Measurements from ENCODE around the gene PANK3. TPM values are rescaled to one million over a fixed set of nuclear protein-coding genes. Genes with fewer than 3 reads are reported as not detected.

PANK3 gene
- total RNA-seq, 1 experiment from 2014 or later = 82.6 TPM

- peaks cover 5% of the 10 kb centered on the region for H3K4me1 ChIP-seq (ENCODE audit: insufficient read depth, low read length)
- no peak overlapping the region for H3K56ac ChIP-seq (ENCODE audit: insufficient read length, low read depth, low read length)
- no peak overlapping the region for H3K9ac ChIP-seq (ENCODE audit: extremely low read depth, insufficient read length, low read length)
- no peak overlapping the region for H2BK12ac ChIP-seq (ENCODE audit: insufficient read length, low read depth, low read length)
- no peak overlapping the region for H2BK15ac ChIP-seq (ENCODE audit: low read depth, low read length)
- H3K9me3 Mint-ChIP-seq = peaks cover 3 to 8% of the 10 kb centered on the region in 2 experiments; a peak in 2 of 5 replicates
- H3K79me2 ChIP-seq (ENCODE audit: insufficient read depth, low read length) = no peaks in the 10 kb centered on the region
- H3K27me3 Mint-ChIP-seq (ENCODE audit: low read depth) = peaks cover 34% of the 10 kb centered on the region
- H4K5ac ChIP-seq (ENCODE audit: insufficient read length, low read depth, low read length) = no peak overlapping the region
- no peak overlapping the region for H3K4me3 Mint-ChIP-seq
- no CpG with 5 or more reads among the region's 6 CpGs for WGBS (ENCODE audit: extremely low coverage, insufficient read length, low lambda C conversion rate)
- H3T11ph ChIP-seq (ENCODE audit: low read length) = no peak overlapping the region
- peaks cover 0 to 7% (median 2%) of the 10 kb centered on the region in 3 experiments; a peak in 2 of 7 replicates for H3K36me3 Mint-ChIP-seq (ENCODE audit: insufficient read depth in 1 of 3, low read depth in 3 of 3)
- no peak overlapping the region for H4K8ac ChIP-seq (replicated peaks; ENCODE audit: insufficient read length, low read depth, low read length)
- no peak overlapping the region for H3K23ac ChIP-seq (ENCODE audit: insufficient read length, low read depth, low read length)
- H3K23me2 ChIP-seq (ENCODE audit: insufficient read length, low read depth, low read length, poor library complexity, severe bottlenecking) = peaks cover 4% of the 10 kb centered on the region
- H2BK20ac ChIP-seq (ENCODE audit: low read depth, low read length, poor library complexity, severe bottlenecking) = no peak overlapping the region
- H3K4ac ChIP-seq (ENCODE audit: low read depth, low read length) = no peak overlapping the region
- H4K91ac ChIP-seq (ENCODE audit: insufficient read length, low read depth, low read length) = no peak overlapping the region
- H4K20me1 ChIP-seq (ENCODE audit: control insufficient read depth, insufficient read depth, insufficient read length) = no peaks in the 10 kb centered on the region
- peaks cover 19 to 29% of the 10 kb centered on the region in 2 experiments for H3K4me1 Mint-ChIP-seq
- no peak overlapping the region for H3K4me2 ChIP-seq (ENCODE audit: insufficient read depth, insufficient read length, low read length)
- H3K18ac ChIP-seq (ENCODE audit: insufficient read length, low read depth, low read length) = no peak overlapping the region
- no peak overlapping the region for H2AK5ac ChIP-seq (ENCODE audit: insufficient read length, low read length)
- peaks cover 7% of the 10 kb centered on the region; the same call in 1 of the 2 replicates for H3K27me3 ChIP-seq (ENCODE audit: insufficient read depth, low read length)
- TF ChIP-seq CTCF (conservative IDR thresholded peaks at IDR 0.05) = no peak
- H3K14ac ChIP-seq (ENCODE audit: insufficient read depth, low read length) = no peak overlapping the region
- no peak overlapping the region for H2BK120ac ChIP-seq (ENCODE audit: low read depth, low read length, poor library complexity, severe bottlenecking)
- peak; percentile 54 for DNase-seq
- H3K9me3 ChIP-seq (ENCODE audit: control insufficient read depth, low read depth, low read length) = no peaks in the 10 kb centered on the region
- no peak overlapping the region for H3K27ac Mint-ChIP-seq
- H2BK5ac ChIP-seq (ENCODE audit: insufficient read length, low read length) = no peak overlapping the region
- H2AFZ ChIP-seq (ENCODE audit: low read length) = no peak overlapping the region
- no peaks in the 10 kb centered on the region for H3K79me1 ChIP-seq (ENCODE audit: insufficient read depth, low read depth, low read length, poor library complexity, severe bottlenecking)
- no peak overlapping the region for H3K27ac ChIP-seq (ENCODE audit: insufficient read length, low read depth, low read length)
Observed at GRCh38 chr5:168531987-168532864, 46.9 kb downstream of the PANK3 start.
